ENCODE data around the gene KCNQ1. TPM values are rescaled to one million over a fixed set of nuclear protein-coding genes. Genes with fewer than 3 reads are reported as not detected.

The KCNQ1 gene
- total and polyA plus RNA-seq, 9 donors: 1.4 to 17.2 (median 3.8) TPM

- TF ChIP-seq CTCF (IDR thresholded peaks at IDR 0.05) (no peak), POLR2A (IDR thresholded peaks at IDR 0.05) (peak; percentile 53)
- H3K36me3 ChIP-seq: no peaks in the 10 kb centered on the region
- peaks cover 4% of the 10 kb centered on the region for H3K4me1 ChIP-seq (ENCODE audit: insufficient read depth)
- DNase-seq: peak in 1 of 5 donors; percentile 63
- H3K9me3 ChIP-seq: no peaks in the 10 kb centered on the region
- intact Hi-C loops (cut with DNase I): loop anchor here in 1 of 4 donors (10.0 kb wide), 1 partner anchor 494 kb away; no protein-coding TSS in a partner anchor
- 0 to 1% (median 1%) methylated on average over 55 of the region's 55 CpGs for WGBS, 3 donors
- peak overlapping the region; percentile 80 to 87 for H3K27ac ChIP-seq
- H3K4me3 ChIP-seq: peak overlapping the region; percentile 85
- H3K27me3 ChIP-seq: no peaks in the 10 kb centered on the region
Measured at GRCh38 chr11:2400762-2401435, 43.9 kb upstream of the KCNQ1 start.

GRCh38 chr11:2401436-2401984 is 43.3 kb upstream of the KCNQ1 start:
- Histone ChIP-seq H3K27ac (peak overlapping the region in 1 of 2 donors; percentile 87), H3K4me1 (ENCODE audit: insufficient read depth) (peaks cover 4% of the 10 kb centered on the region), H3K27me3 (no peaks in the 10 kb centered on the region), H3K36me3 (no peaks in the 10 kb centered on the region), H3K4me3 (peak overlapping the region; percentile 85), H3K9me3 (no peaks in the 10 kb centered on the region)
- peak in 1 of 5 donors; percentile 34 for DNase-seq
- 25 to 38% (median 26%) methylated on average over 12 of the region's 12 CpGs for WGBS, 3 donors
- TF ChIP-seq CTCF (IDR thresholded peaks at IDR 0.05): no peak
- no peak for TF ChIP-seq EP300 (IDR thresholded peaks at IDR 0.05)
- TF ChIP-seq POLR2A (IDR thresholded peaks at IDR 0.05): no peak
- intact Hi-C loops (cut with DNase I): loop anchor here in 1 of 4 donors (10.0 kb wide), 1 partner anchor 493 kb away; no protein-coding TSS in a partner anchor

- no peaks in the 10 kb centered on the region for H3K9me3 ChIP-seq
- H3K4me1 ChIP-seq (ENCODE audit: insufficient read depth): peaks cover 4% of the 10 kb centered on the region
- H3K36me3 ChIP-seq: no peaks in the 10 kb centered on the region
- peak in 2 of 5 donors; percentile 48 for DNase-seq
- H3K4me3 ChIP-seq: no peak overlapping the region
- H3K27me3 ChIP-seq: no peaks in the 10 kb centered on the region
- intact Hi-C loops (cut with DNase I): loop anchor here in 1 of 4 donors (10.0 kb wide), 1 partner anchor 493 kb away; no protein-coding TSS in a partner anchor
- WGBS, 3 donors: 79 to 83% (median 82%) methylated on average over 11 to 13 of the region's 13 CpGs
- no peak overlapping the region for H3K27ac ChIP-seq
- no peak for TF ChIP-seq CTCF (IDR thresholded peaks at IDR 0.05)
- no peak for TF ChIP-seq POLR2A (IDR thresholded peaks at IDR 0.05)
- no peak for TF ChIP-seq EP300 (IDR thresholded peaks at IDR 0.05)
Measured at GRCh38 chr11:2402106-2402505, 42.7 kb upstream of the KCNQ1 start.

GRCh38 chr11:2402890-2403645 is 41.7 kb upstream of the KCNQ1 start:
- Histone ChIP-seq H3K4me1 (ENCODE audit: insufficient read depth) (peaks cover 4% of the 10 kb centered on the region), H3K27me3 (no peaks in the 10 kb centered on the region), H3K36me3 (no peaks in the 10 kb centered on the region), H3K9me3 (no peaks in the 10 kb centered on the region), H3K4me3 (no peak overlapping the region), H3K27ac (no peak overlapping the region)
- no peak for TF ChIP-seq EP300 (IDR thresholded peaks at IDR 0.05)
- TF ChIP-seq POLR2A (IDR thresholded peaks at IDR 0.05): no peak
- no peak for TF ChIP-seq CTCF (IDR thresholded peaks at IDR 0.05)
- 65 to 70% (median 67%) methylated on average over 30 to 31 of the region's 31 CpGs for WGBS, 3 donors
- intact Hi-C loops (cut with DNase I): loop anchor here in 1 of 4 donors (10.0 kb wide), 1 partner anchor 492 kb away; no protein-coding TSS in a partner anchor
- peak in 1 of 5 donors; percentile 37 for DNase-seq
